GM18511 (cell line): ENCODE measurements around the gene FRAS1.

Experiments used
- ATAC-seq: cut with Tn5 transposase; IDR thresholded peaks from one replicate; pipeline ENCODE4 v1.9.1; 2021; ENCODE audit warnings: mild to moderate bottlenecking, moderate library complexity; ENCODE audit not compliant: unreplicated experiment

The FRAS1 gene

DNA sequence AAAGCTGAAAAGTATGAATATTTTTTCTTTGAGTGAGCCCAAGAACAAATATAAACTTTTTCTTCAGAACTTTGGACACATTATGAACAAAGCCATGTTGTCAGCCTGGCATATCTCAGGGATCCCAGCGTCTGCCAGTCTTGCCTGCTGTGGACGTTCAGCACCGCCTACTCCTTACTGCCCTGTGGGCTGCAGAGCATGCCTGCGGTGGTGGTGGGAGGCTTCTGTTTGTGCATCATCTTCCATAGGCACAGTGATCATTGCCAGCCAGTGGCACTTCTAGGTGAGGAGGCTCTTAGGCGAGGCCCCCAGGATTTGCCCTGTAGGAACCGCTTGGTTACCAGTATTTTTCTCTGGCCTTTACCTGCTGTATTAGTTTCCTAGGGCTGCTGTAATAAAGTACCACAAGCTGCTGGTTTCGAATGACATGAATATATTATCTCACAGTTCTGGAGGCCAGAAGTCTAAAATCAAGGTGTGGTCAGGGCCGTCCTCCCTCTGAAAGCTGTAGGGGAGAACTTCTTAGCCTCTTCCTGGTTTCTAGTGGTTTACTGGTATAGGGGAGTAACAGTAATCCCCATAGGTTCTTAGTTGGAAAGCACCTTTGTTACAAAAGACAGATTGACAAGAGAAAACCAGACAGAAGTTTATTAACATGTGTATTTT is 509.8 kb downstream of the FRAS1 start:
- peak; percentile 70 for ATAC-seq

DNA sequence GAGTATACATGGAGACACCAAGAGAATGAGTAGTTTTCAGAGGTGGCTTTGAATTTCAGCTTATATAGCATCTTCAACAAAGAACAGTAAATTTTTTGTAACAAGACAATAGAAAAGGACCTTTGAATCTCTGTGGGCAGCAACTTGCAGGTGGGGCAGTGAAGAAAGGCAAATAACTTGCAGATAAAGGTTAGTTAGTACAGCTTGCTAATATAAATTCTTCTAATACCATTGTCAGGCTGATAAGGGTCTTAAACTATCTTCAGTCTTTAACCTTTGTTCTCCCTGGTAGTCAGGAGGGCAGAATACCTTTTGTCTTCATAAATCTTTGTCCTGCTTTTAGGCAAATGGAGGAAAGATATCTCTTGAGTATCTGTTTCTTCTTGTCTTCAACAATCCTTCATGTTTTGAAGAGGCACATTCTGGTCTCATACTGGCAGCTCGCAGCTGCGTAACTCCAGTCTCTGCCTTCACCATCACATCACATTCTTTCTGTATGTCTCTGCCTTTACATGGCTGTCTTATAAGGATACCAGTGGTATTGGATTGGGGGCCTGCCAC is 510.5 kb downstream of the FRAS1 start:
- ATAC-seq, result no peak

DNA sequence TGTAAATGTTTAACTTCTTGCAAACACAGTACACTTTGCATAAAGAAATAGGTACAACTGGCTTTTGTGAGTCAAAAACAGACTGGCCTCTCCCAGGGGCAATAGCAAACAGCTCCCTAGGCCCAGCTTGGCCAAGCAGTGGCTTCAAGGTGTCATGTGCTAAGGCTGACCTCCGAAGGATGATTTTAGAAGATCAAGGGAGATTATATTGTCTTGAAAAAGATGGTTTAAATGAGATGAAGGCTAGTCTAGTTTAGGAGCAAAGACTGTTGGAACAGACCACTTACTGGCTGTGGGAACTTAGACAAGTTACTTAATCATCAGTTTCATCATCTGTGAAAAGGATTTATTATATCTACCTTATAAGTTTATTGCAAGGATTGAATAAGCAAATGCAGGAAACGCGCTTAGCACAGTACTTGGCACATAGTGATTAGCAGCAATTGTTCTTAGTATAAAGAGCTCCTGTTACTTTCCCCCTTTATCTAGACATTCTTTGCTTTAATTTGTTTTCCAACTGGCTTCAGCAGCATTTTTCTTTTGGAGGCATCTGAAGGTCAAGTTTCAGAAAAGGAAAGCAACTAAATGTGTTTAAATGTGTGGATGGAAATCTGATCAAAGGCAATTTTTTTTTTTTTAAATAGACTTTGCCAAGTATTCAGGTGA is 511.6 kb downstream of the FRAS1 start:
- peak; percentile 66 for ATAC-seq

DNA sequence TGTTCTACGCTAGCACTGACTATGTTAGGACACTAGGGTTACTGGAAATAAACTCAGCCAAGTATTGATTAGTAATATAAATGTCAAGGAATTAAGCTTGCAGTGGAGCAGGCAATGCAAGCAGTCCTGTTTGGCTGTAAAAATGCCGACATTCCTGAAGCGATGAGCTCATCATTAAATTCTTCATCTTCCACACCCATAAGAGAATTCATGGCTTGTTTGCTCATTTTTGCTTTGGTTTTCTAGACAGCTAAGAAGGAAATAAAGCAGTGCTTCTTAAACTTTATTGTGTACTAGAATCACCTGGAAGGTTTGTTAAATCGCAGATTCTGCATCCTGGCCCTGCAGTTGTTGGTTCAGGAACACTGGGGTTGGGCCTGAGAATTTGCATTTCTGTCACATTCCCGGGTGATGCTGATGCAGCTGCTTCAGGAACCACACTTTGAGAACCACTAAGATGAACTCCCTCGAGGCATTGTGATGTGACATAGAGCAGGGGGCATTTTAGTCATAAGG is 512.2 kb downstream of the FRAS1 start:
- ATAC-seq, result no peak

DNA sequence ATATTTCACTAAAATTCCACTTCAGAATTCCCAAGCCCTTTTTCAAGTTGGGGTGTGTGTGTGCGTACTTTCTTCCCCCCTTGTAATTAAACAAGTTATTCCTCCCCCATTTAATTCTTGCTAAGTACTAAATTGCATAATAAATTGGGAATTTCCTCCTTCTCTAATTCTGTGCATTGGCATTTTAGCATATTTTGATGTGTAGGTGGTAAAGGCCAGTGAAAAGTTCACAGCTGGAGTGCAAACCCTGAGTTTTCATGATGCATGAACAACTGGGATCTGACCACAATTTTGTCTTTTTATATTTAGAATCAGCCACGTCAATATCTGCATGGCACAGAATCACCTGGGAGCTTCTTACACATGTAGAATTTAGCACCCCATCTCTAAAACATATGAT is 513.0 kb downstream of the FRAS1 start:
- no peak for ATAC-seq

DNA sequence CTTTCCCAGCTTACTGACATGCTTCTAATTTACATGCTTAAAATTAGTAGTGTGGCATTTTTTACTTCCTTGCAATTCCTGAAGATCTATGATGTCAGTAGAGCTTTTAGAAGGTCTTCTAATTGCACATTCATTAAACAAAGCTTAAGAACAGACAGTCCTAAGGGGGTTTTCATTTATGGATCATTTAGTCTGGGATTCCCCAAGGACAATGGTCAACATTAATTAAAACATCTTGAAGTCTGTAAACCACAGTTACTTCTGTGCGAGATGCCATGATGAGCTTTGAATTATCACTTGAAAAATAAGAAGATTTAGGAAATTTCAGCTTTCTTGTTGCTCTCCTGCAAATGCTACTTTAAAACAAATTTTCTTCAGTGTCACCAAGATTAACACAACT is 514.7 kb downstream of the FRAS1 start:
- no peak for ATAC-seq

DNA sequence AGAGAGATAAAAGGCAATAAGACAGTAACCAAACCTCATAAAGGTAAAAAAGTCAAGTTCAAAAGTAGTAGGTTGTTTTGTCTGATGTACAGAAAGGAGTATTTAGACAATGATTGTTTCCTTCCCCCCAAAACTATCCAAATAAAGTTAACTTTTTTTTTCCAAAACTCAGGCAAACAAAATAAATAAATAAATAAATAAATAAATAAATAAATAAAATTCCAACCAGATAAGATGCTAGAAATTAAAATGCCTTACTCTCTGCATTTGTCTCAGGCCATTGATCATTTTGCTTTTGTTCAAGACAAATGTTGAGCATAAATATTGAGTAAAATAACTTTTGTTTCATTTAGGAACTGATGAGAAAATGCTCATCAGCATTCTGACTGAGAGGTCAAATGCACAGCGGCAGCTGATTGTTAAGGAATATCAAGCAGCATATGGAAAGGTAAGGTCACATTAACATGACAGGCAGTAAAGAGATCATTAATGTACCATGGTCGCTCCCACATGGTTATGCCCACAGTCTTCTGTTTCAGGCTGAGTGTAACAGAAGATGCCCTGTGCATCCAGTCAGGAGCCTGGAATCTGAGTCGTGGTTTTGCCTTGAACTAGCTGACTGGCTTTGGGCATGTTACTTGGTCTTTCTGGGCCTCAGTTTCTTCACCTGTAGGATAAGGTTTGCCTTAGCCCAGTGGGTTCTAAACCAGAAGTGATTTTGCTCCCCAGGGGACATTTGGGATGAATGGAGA is 521.7 kb downstream of the FRAS1 start:
- ATAC-seq, result no peak

DNA sequence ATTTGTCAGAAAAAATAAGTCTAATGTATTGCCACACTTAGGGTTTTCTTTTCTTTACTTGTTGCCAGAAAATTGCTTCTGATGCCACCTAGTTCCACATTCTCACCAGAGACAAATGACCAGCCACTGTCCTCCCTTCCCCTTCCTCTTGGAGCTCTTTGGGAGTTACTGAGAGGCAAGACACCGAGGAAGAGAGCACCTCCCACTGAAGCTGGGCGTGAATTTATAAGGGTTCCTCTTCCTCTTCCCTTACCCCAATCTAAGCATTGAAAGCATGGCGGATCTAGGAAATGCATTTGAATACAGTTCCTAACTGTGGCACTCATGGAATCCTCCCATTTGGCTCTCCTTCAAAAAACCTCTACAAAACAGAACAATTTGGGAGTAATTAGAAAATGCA is 524.5 kb downstream of the FRAS1 start:
- no peak for ATAC-seq

DNA sequence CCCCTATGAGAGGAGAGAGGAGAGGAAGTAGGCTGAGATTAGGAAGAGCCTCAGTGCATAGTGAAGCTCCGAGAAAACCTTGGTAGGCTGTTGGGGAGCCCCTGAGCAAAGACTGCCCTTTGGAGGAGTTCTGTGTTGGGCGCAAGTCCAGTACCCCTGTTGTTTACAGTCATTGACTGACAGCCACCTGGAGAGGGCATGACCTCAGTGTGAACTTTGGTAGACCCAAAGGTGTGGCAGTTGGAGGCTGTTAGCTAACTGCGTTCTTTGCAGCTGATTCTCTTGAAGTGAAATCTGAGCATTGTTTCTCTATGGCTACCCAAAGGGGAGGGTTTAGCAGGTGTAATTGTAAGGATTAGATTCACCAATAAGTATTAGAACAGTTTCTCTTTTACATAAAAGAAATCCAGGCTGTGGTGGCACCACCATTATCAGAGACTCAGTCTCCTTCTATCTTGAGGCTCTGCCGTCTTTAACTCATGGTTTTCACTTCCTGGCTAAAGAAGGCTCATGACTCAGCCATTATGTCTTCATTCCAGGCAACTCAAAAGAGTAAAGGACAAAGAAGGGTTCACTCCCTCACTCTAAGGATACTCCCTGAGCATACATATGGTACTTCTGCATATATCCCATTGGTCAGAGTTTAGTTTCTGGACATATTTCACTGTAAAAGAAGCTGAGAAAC is 527.9 kb downstream of the FRAS1 start:
- no peak for ATAC-seq

DNA sequence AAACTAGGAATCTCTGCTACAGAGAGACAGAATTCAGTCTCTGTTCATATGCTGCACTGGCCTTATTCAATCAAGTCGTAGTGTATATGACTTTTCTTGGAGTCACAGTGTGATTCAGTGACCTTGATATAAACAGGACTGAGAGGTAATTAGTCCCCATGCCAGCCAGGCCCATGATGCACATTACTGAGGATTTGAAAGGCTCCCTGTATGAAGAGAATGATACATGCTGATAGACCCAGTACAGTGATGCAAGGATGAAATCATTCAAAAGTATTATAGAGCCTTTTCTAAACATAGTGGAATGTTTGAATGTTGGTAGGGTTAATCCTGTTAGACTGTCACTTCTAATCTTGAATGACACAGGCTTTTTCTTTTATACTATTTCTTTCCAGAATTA is 528.5 kb downstream of the FRAS1 start:
- ATAC-seq, result no peak

DNA sequence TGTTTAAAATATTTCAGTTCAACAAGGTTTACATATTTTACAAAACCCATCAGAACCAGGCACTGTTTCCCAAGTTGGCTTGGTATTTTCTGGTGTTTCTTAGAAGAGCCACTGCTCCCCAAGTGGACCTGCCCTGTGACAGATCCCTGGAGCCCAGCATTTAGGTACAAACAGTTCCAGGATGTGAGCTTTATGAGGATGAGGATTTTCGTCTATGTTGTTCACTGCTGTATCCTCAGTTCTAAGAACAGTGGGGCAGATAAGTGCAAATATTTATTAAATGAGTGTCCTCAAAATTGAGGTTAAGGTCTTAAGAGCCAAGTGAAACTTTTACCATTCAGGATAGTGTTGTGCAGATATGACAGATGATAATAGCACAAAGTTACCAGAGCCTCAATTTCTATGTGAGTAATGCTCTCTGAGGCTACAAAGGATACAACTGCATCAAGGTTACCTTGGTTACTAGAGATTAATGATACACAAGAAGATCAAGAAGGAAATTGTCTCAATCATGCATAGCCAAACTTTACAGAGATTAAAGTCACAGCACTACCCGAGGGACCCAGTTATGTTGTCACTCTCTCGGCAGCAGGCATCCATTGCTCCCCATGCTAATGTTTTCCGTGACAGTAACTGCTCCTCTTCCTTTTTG is 531.9 kb downstream of the FRAS1 start:
- ATAC-seq, result no peak

DNA sequence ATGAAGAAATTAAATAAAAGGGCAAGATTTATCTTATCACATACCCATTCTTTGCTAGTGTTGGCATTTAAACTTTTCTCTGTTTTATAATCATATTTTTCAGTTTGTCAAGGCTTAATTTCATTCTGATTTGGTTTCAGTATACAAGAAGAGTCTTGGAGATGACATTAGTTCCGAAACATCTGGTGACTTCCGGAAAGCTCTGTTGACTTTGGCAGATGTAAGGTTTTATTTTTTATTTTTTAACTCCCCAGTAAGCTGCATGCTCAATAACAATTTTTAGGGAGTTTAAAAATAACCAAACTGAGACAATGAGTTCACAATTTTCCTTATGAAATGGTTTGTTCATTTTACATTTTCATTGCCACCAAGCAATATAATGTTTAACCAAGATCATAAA is 534.3 kb downstream of the FRAS1 start:
- no peak for ATAC-seq

DNA sequence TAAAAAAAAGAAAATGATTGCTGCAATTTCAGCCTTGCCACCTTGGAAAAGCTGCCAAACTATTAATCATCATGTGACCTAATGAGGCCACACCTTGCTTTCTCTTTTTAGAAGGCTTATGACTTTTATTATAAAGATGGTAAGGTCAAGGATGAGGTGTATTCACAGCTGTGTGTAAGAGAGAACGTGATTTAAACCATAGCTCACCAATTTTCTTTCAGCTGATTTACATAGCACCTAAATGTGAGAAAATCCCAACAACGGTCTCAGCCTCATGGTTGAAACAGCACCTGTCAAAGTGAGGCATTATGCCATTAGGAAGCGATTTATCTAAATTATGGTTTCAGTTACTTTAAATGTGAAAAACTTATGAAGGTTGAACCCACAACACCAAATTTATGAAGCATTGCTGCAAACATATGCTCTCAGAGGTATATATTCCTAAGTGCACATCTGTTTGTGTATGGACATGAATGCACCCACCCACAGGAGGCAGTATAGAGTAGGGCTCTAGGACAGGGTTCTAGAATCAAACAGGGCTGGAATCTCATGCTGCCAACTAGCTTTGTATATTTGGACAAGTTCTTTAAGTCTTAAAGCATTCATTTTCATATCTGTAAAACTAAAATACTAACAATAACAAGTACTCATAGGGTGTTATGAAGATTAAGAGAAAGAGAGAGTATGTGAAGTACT is 535.1 kb downstream of the FRAS1 start:
- ATAC-seq, result no peak
